HG03342 (cell line): ENCODE results near the gene TNFAIP8L1.
A peak's percentile ranks its signal among the peaks of the same experiment; 100 is the strongest.
"Not testable (repeated sequence)": the region's sequence is repeated elsewhere in the genome, so short reads cannot be mapped to it uniquely, and the experiment has no call there.

Experiments
- ATAC-seq: cut with Tn5 transposase; IDR thresholded peaks from one replicate; pipeline ENCODE4 v1.9.1; 2021; ENCODE audit warnings: mild to moderate bottlenecking, moderate library complexity; ENCODE audit not compliant: unreplicated experiment

The TNFAIP8L1 gene

GRCh38 chr19:4638828-4639530 is at the start of gene TNFAIP8L1:
Gene TNFAIP8L1, plus strand, starts transcription at chr19:4639516. Its CDS starts 12,354 bp downstream, at chr19:4651870.
- peak; percentile 69 for ATAC-seq

- no peak for ATAC-seq
These were observed 49.5 kb upstream of the TNFAIP8L1 start for GRCh38 chr19:4589579-4590410.

- no peak for ATAC-seq
These were observed 48.8 kb upstream of the TNFAIP8L1 start for GRCh38 chr19:4590559-4590958.

- no peak for ATAC-seq
These were observed 48.0 kb upstream of the TNFAIP8L1 start for GRCh38 chr19:4591320-4591719.

GRCh38 chr19:4592445-4592844 is 46.9 kb upstream of the TNFAIP8L1 start:
- no peak for ATAC-seq

GRCh38 chr19:4593409-4593851 is 45.9 kb upstream of the TNFAIP8L1 start:
- no peak for ATAC-seq

GRCh38 chr19:4594201-4594600 is 45.1 kb upstream of the TNFAIP8L1 start:
- no peak for ATAC-seq

GRCh38 chr19:4595158-4595557 is 44.2 kb upstream of the TNFAIP8L1 start:
- ATAC-seq: not testable (repeated sequence)

- no peak for ATAC-seq
These were observed 43.0 kb upstream of the TNFAIP8L1 start for GRCh38 chr19:4596033-4596904.

- ATAC-seq: no peak
These were observed 41.9 kb upstream of the TNFAIP8L1 start for GRCh38 chr19:4597278-4597974.

GRCh38 chr19:4597975-4598671 is 41.2 kb upstream of the TNFAIP8L1 start:
- ATAC-seq: no peak

- no peak for ATAC-seq
These were observed 40.6 kb upstream of the TNFAIP8L1 start for GRCh38 chr19:4598712-4599111.

- ATAC-seq: no peak
These were observed 39.2 kb upstream of the TNFAIP8L1 start for GRCh38 chr19:4600082-4600481.

GRCh38 chr19:4600893-4601292 is 38.4 kb upstream of the TNFAIP8L1 start:
- ATAC-seq: no peak

- ATAC-seq: no peak
These were observed 37.0 kb upstream of the TNFAIP8L1 start for GRCh38 chr19:4602173-4602788.

- ATAC-seq: no peak
These were observed 36.4 kb upstream of the TNFAIP8L1 start for GRCh38 chr19:4602915-4603314.

GRCh38 chr19:4604912-4605311 is 34.4 kb upstream of the TNFAIP8L1 start:
- no peak for ATAC-seq

- ATAC-seq: no peak
These were observed 33.1 kb upstream of the TNFAIP8L1 start for GRCh38 chr19:4606181-4606580.

GRCh38 chr19:4606921-4607678 is 32.2 kb upstream of the TNFAIP8L1 start:
- no peak for ATAC-seq
